ENCODE measurements around the gene ANK3.

DNA sequence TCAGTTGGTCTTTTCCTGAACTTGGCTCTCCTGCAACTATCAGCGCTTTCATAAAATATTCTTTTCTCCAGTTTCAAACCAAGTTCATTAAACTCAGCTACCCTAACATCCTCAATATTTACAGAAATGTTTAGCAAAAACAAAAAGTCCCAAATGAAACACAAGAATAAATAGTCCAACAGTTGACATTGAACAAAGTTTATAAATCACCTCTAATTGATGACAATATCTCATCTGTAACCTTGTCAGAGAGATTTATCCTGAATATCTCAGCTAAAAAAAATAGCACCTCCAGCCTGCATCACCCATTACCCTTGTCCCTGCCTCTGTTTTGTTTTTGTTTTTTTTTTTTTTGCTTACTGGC is 76.1 kb downstream of the ANK3 start:
- TF ChIP-seq POLR2A (IDR thresholded peaks at IDR 0.05), result no peak
- TF ChIP-seq, protein P1, sequence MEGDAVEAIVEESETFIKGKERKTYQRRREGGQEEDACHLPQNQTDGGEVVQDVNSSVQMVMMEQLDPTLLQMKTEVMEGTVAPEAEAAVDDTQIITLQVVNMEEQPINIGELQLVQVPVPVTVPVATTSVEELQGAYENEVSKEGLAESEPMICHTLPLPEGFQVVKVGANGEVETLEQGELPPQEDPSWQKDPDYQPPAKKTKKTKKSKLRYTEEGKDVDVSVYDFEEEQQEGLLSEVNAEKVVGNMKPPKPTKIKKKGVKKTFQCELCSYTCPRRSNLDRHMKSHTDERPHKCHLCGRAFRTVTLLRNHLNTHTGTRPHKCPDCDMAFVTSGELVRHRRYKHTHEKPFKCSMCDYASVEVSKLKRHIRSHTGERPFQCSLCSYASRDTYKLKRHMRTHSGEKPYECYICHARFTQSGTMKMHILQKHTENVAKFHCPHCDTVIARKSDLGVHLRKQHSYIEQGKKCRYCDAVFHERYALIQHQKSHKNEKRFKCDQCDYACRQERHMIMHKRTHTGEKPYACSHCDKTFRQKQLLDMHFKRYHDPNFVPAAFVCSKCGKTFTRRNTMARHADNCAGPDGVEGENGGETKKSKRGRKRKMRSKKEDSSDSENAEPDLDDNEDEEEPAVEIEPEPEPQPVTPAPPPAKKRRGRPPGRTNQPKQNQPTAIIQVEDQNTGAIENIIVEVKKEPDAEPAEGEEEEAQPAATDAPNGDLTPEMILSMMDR (IDR thresholded peaks at IDR 0.05), result no peak
